HG03025 (cell line): Measurements from ENCODE around the gene F2RL2.

Experiments used
- ATAC-seq: cut with Tn5 transposase; IDR thresholded peaks from one replicate; pipeline ENCODE4 v1.9.1; 2021; ENCODE audit warnings: mild to moderate bottlenecking, moderate library complexity; ENCODE audit not compliant: unreplicated experiment, low FRiP score

The F2RL2 gene, protein sequence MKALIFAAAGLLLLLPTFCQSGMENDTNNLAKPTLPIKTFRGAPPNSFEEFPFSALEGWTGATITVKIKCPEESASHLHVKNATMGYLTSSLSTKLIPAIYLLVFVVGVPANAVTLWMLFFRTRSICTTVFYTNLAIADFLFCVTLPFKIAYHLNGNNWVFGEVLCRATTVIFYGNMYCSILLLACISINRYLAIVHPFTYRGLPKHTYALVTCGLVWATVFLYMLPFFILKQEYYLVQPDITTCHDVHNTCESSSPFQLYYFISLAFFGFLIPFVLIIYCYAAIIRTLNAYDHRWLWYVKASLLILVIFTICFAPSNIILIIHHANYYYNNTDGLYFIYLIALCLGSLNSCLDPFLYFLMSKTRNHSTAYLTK

DNA sequence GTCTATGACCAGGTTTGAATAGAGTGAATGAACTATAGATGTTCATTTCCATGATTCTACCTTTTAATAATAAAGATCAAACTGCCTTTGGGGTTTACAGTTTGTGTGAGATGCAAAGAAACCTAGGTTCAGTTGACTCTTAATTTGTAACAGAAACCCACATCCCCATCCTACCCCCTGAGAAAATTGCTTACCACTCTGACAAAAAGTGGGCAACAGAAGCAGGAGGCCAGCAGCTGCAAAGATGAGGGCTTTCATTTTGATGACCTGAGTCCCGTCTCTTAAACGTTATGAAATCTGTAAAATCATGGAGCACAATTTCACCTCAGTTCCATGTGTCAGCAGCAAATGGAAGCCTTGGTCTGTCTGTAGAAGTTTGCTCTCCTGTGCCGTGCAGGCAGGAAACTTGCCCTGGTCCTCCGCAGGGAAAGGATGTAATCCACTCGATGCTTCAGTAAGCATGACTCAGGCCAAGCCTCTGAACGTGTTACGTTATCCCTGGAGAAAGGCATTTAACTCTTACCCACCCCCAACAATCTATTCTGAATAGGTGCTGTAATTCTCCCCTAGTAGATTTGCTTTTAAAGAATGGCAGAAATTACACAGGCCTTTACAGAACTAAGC, at the start of gene F2RL2:
Gene F2RL2, minus strand, starts transcription at position 431 of the 624 bp plus-strand sequence. Its CDS starts 173 bp downstream, at position 258.
- no peak for ATAC-seq

DNA sequence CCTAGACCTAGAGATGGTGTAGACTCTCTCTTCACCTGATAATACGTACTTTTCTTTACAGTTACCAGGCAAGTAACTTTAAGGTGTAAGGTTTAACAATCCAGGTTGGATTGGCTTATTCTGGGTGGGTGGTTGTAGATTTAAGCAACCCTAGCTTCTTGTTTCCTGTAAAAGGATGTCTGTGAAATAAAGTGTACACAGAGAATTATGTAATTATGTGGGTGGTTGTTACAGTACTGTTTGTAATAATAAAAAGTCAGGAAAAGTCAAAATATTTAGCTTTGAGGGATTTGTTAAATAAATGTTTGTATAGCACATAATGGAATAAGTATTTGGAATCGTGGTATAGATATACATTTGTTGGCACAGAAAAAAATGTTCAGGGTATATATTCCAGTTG, 49.0 kb upstream of the F2RL2 start:
- ATAC-seq, result no peak

DNA sequence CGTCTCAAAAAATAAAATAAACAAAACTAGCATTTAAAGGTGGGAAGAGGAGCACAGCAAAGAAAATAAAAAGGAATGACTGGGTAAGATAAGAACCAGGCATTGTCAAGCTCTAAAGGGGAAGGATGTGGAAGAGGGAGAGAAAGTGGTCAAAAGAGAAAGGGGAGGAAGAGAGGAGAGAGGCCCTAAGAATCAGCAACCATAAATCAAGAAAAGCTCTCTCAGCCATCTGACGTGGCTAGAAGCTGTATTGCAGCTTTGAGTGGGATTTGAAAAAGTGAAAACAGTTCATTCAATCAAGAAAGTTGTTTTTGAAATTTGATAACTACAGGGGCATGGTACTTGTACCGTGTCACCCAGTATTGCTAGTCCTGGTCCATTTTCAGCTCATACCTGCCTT, 47.3 kb upstream of the F2RL2 start:
- ATAC-seq, result no peak

DNA sequence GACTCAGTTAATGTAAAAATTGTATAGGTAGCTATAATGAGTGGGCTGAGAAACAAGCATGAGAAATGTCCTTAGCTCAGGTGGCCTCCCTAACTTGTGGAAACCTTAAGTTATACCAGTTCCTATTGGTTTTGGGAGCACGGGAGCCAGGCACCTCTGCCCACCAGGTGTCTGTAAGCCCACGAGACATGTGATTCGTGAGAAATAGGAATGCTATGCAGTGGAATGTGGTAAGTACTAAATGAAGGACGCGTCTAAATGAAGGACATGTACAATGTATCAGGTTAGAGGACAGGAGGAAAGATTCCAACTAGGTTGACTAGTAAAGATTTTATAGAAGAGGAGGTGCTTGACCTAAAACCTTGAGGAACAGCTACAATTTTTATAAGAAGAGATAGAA, 46.0 kb upstream of the F2RL2 start:
- ATAC-seq, result no peak

DNA sequence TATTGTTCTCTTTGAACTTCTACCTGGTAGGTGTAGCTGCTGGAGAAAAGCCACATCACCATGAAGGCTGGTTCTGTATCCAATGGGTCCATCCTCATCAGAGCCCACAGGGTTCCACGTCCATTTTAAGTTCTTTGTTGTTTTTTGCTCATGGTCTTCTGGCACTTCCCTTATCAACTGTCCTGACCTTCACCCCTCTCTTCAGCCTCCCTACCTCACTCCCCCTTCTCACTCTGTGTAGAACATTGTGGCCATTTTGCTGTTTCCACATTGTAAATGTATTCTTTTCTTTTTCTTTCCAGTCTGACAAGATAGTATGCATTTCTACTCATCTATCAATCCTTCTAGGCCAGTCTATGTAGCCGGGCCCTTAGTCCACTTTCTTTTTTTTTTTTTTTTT, 44.3 kb upstream of the F2RL2 start:
- ATAC-seq, result no peak

DNA sequence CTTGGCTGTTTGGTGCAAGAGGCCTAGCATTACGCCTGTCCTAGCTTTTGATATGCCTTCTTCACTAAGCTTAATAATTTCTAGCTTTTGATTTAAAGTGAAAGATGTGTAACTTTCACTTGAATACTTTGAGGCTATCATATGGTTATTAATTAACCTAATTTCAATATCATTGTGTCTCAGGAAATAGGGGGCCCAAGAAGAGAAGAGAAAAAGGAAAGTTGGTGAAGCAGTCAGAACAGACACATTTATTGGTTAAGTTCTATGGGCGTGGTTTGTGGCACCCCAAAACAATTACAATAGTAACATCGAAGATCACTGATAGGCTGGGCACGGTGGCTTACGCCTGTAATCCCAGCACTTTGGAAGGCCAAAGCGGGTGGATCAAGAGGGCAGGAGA, 40.9 kb upstream of the F2RL2 start:
- ATAC-seq, result no peak

DNA sequence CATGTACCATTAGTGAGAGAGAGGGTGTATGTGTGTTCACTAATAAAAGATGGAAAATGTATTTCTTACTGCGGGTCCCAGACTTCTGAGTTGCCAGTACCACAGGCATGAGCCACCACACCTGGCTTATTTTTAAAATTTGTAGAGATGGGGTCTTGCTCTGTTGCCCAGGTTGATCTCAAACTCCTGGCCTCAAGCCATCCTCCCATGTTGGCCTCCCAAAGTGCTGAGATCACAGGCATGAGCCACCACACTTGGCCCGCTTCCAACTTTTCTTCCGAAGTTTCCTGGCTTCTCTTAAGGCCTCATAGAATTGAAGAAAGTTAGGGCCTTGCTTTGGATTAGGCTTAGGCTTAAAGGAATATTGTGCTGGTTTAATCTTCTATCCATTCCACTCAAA, 40.4 kb upstream of the F2RL2 start:
- no peak for ATAC-seq

DNA sequence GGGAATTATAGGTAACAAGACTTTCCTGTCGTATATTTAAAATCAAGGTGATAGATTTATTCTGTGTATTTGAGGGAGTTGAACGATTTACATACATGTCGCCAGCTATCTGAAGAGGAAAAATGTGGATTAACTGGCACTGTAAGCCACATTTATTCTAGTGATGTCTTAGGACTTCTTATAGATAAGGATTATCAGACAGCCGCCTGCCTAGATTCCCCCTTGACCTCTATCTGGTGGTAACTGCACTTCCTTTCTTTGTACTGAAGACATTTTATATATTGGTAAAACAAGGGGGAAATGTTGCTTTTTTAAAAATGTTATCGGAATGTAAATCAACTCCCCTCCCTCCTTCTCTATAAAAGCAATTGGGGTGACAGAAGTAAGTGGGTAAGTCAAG, 39.3 kb upstream of the F2RL2 start:
- no peak for ATAC-seq

DNA sequence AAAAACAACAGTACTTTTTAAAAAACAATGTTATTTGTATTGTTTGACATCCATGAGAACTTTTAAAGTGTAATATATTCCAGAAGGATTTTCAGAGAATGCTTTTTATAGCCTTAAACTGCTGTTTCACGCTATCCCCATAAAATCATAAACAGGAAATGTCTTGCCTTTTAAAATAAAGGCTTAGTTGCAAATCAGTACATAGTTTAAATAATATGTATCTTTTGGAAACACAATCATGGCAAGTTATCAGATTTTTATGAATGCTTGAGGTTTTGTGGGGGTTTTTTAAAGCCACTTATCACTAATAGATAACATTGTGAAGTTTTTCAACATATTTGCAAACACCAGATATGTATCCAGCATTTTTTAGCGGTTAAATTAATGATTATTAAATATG, 37.2 kb upstream of the F2RL2 start:
- ATAC-seq, result no peak

DNA sequence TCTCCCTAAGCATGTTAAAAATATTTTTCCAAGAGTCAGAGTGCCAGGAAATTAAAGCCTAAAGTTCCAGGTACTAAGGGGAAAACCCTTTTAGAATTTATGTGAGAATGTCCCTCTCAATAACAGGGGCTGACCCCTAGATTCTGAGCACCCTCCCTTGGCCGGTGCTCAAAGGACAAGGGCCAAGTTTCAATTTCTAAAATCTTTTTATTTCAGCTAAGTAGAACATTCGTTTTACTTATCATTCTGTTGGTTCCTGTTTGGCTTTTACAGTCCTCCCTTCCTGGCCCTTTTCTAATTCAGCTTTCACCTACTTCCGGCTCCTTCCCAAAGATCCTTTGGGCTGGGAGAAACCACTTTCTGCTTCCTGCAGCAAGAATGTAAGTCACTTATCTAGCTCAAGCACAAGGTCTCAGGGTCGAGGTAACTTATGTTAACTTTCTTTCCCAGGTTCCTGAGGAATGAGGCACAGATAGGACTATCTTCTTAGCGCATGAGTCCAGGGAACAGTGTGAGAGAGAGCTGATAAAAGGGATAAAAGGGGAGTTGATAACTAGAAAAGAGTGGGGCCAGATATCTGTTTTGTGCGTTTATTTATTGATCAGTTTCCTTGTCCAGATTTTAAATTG, 34.6 kb upstream of the F2RL2 start:
- ATAC-seq, result no peak

DNA sequence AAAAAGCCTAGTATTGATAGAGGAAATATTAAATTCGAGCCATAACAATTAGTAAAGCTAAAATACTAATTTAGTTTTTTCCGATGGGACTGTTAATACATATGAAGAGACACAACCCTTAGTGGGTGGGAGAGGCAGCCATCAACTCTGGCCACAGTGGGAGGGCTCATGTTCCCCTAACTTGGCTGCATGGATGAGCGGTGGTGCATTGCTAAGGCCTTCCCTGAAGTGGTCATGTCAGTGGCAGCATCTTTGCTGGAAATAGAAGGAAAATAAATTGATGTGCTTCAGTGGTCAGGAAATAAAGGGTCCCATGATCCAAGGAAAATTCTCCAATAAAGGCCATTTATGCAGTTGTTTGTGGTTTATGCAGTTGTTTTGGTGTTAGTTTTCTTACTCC, 33.9 kb upstream of the F2RL2 start:
- no peak for ATAC-seq

DNA sequence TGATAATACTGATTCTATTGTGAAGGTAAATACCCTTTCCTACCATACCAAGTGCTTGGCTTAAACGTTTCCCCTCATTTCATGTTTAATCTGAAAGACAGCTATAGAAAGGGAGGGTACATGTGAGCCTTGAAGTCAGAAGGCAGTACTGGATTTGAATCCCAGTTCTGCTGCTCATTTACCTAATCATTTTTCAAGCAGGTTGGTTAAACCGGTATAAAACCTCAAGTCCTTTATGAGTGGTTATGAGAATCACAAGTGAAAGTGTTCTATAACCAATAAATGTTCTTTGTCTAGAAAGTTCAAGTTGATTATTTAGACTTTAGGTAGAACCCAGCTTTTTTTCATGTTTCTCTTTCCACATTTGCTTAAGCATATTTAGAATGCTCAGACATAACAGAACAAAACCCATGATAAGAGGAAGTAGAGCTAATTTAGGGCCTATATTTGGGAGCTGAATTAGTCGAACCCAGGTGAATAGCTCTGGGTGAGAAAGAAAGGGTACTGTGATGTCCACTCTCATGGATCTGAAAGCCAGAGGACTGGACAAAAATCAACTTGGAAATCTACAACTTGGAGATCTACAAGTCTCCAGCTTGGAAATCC, 29.7 kb upstream of the F2RL2 start:
- no peak for ATAC-seq

DNA sequence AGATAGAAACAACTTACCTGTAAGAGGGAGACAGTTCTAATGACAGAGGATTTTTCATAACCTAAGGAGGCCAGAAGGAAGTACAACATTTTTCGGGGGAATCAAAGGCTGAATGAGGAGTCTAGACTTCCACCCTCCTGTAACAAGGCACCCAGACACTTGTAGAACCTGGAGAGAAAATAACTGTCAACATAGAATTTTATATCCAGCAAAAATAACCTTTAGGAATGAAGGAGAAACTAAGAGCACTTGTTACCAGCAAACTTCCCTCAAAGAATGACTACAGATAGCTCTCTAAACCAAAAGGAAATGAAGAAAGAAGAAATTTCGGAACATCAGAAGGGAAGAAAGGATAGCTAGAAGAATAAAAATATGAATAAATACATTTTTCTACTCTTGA, 25.9 kb upstream of the F2RL2 start:
- ATAC-seq, result no peak

DNA sequence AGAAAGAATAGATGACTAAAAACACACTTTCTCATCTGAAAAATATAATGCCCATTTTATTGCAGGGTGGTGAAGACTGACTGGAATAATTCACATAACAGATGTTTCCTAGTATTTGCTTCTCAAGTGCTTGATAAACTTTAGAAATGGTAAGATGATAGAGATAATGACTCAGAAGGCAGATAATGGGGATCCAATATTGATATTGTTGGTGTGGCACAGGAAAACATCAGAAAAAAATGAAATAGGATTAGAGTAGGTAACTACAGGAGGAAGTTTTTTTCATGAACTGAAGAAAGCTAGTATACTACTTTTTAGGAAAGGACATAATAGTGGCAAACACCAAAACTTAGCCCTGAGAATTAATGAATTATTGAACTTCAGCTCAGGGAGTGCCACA, 20.2 kb upstream of the F2RL2 start:
- no peak for ATAC-seq

DNA sequence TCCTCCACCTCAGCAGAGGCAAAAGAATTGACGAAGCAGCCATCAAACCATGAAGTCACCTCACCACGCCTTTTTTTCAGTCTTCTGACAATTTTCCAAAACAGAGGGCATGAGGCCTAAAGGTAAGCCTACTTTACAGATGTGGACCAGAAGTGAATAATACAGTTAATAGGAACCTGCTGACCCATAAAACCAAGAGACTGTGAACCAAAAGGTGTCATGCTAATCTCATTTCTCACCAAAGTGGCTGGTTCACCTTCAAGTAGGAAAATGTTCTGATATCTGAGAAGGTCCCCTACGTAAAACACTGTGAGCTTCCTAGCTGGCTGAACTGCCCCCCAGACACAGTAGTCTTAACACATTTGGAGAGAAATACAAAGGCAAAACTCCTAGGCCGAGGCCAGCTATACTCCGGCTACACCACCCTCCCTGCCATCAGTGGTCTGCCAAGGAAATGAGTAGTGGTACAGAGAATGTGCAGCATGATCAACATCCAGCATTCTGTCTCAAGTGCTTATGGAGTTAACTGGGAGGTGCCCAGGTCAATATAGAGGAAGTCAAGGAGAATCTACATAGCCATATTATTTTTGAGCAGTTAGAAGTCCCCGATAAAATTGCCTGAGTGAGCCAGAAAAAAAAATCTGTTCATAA, 19.3 kb upstream of the F2RL2 start:
- no peak for ATAC-seq

DNA sequence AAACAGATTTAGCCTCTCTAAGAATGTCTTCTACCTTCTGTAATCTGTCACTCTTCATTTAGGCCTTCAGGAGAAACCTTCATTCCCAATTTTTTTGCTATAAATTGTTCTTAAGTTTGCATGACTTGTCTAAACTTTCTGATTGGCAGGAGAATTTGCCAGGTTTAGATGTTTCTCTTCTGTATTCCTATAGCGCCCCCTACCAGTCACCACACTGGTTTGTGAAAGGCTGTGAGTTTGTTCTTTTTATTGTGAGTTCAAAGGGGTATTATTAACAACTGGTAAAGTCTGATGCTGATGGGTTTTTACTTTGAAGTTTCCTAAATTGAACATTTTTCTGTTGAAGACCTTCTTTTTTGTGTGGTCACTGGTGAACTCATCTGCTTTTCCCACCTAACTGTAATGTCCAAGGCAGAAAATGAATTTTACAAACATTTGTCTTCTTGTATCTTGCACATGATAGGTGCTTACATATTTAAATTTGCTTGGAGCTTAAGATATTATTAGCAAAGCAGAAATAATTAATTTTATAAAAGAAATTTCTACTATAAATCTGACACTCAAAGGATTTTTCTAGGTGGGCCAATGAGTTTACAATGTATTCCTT, 18.4 kb upstream of the F2RL2 start:
- ATAC-seq, result no peak

DNA sequence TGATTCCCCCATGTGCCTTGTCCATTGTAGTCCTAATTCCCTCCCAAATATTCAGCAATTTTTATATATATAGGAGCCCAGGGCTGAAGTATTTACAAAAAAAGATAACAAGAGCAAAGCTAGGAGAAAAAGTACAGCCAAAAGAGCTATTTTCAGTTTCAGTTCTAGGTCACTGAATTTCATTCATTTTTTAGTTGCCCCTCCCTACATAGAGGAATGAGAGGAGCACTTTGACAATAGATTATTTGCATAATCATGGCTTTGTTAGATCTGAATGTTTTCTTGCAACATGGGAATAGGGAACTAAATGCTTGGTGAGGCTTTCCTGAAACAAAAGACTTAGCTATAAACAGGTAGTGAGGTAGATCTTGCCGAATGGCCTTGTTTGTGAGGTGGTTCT, 15.3 kb upstream of the F2RL2 start:
- no peak for ATAC-seq

DNA sequence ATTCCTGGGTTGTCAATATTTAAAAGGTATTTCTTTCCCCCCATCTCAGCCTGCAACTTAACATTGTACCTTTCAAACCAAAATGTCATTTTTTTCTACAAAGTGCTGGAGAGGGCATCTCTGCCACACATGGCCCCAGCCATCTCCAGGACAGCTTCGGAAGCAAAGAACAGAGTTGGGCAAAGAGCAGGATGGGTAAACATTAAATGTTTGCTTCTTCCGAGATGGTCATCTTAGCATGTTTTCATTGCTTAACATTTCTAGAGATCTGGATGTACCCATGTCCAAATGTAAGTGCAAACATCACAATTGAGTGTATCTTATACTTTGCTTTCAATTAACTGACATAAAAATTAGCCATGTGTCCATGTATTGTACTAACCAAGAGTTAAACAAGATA, 14.3 kb upstream of the F2RL2 start:
- ATAC-seq, result no peak

DNA sequence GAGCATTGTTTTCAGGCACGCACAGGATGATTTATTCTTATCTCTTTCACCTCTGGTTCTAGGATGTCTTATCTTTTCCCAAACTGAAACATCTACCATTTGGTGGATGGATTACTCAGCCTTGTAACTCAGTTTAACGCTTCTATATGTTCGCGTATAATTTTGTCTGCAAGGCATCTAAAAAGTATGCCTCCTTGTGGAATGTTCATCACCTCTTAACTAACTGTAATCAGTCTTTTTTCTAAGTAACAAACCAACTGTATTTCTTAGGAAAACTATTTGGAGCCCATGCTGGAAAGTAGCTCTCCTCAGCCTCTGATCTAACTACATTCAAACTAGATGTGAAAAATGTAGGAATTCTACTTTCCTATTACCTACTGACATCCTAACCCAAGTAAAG, 11.5 kb upstream of the F2RL2 start:
- ATAC-seq, result no peak

DNA sequence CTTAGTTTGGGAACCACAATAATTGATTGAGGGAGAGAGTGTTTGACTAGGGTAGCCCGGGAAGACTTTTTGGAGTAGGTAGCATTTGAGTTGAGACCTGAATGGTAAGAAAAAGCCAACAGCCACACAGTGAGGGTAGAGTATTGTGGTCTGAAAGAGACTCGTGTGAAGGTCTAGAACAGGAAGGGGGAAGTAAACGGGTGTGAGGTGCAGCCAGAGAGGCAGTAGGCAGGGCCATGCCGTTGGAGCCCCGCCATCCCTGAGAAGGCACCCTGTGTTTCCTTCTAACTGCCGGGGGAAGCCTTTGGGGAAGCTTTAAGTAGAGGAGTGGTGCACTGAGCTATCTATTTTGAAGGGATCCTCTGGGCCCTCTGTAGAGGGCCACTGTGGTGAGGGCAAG, 3.5 kb upstream of the F2RL2 start:
- no peak for ATAC-seq
